Measurements from ENCODE around the gene RTL9. TPM values are rescaled to one million over a fixed set of nuclear protein-coding genes. Genes with fewer than 3 reads are reported as not detected.
A peak's percentile ranks its signal among the peaks of the same experiment; 100 is the strongest.

Gene RTL9
- under 1 TPM in 2 of 4 donors, not detected in 2; 0.04 to 0.13 TPM for polyA plus RNA-seq
- long read RNA-seq, donor 1, result 0 reads
- long read RNA-seq, donor 2, result 0 reads
- long read RNA-seq, donor 3, result 0 reads
- long read RNA-seq, donor 4, result 0 reads
- long read RNA-seq, donor 5, result 0 reads
- long read RNA-seq, donor 6, result 0 reads
- long read RNA-seq, donor 7, result 0 reads
- long read RNA-seq, donor 8, result 0 reads
- long read RNA-seq, donor 9, result 0 reads
- long read RNA-seq, donor 10, result 0 reads

GRCh38 chrX:110358548-110358947, at the start of gene RTL9:
Gene RTL9 (plus strand): TSS chrX:110358848. CDS start chrX:110450618, 91,770 bp downstream.
- Histone ChIP-seq H3K27me3 (ENCODE audit: control insufficient read depth in 3 of 3, insufficient read depth in 3 of 3, low read length in 3 of 3) (no peaks in the 10 kb centered on the region), H3K4me3 (ENCODE audit: low read depth in 1 of 3, low read length in 3 of 3) (no peak within 1 kb of the TSS), H3K9me3 (ENCODE audit: control insufficient read depth in 2 of 2, insufficient read depth in 1 of 2, low read depth in 1 of 2, low read length in 1 of 2) (no peaks in the 10 kb centered on the region), H3K36me3 (ENCODE audit: control insufficient read depth in 3 of 3, insufficient read depth in 2 of 3, low read depth in 1 of 3, low read length in 3 of 3) (no peaks in the 10 kb centered on the region), H3K4me1 (ENCODE audit: control insufficient read depth in 3 of 3, insufficient read depth in 2 of 3, low read depth in 1 of 3, low read length in 2 of 3) (no peaks in the 10 kb centered on the region), H3K27ac (ENCODE audit: low read depth in 1 of 3, low read length in 2 of 3) (no peak within 1 kb of the TSS)
- 82 to 94% (median 87%) methylated on average over 2 of the region's 2 CpGs for WGBS, 3 donors
- FAIRE-seq, result no peak
- no peak for DNase-seq

DNA sequence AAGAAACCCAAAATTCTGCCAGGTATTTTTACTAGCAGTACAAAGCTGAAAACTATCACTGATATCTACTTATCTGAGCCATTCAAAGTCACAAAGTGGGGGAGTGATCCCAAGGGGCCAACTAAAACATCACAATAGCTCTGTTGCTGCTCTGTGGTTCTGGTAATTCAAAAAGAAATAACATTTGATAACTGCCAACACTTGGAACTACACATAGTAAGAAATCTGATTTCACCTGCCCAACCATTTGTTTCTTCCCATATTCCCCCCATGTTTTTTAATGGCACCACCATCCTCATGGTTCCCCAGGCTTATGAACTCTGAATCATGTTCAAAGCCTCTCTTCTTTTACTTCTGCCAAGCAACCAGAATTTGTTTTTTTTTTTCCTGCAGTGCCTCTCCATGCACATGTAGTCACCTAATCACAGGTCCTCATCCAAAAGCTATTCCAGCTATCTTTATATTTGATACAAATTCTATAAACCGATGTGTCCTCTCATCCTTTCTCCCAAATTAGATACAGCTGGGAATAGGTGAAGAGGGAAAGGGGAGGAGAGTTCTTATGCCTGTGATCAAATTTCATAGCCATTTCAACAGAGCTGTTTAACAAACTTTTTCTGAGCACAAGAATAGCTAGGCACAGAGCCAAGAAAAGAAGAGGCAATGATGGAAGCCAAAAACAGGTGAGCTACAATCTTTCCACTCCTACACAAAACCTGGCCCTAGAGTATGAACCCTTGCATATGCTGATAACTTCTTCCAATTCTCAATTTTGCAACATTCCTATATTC, 48.5 kb upstream of the RTL9 start:
- DNase-seq, result no peak
- no peaks in the 10 kb centered on the region for H3K27me3 ChIP-seq (ENCODE audit: control insufficient read depth in 3 of 3, insufficient read depth in 3 of 3, low read length in 3 of 3)
- FAIRE-seq, result no peak
- H3K4me1 ChIP-seq (ENCODE audit: control insufficient read depth in 3 of 3, insufficient read depth in 2 of 3, low read depth in 1 of 3, low read length in 2 of 3), result peaks cover 0 to 4% (median 2%) of the 10 kb centered on the region in 3 donors
- H3K4me3 ChIP-seq (ENCODE audit: low read depth in 1 of 3, low read length in 3 of 3), result no peak overlapping the region
- H3K27ac ChIP-seq (ENCODE audit: low read depth in 1 of 3, low read length in 2 of 3), result no peak overlapping the region
- no peaks in the 10 kb centered on the region for H3K36me3 ChIP-seq (ENCODE audit: control insufficient read depth in 3 of 3, insufficient read depth in 2 of 3, low read depth in 1 of 3, low read length in 3 of 3)
- no peaks in the 10 kb centered on the region for H3K9me3 ChIP-seq (ENCODE audit: control insufficient read depth in 2 of 2, insufficient read depth in 1 of 2, low read depth in 1 of 2, low read length in 1 of 2)
- 85 to 100% (median 87%) methylated on average over 1 of the region's 1 CpG for WGBS, 3 donors

- no peaks in the 10 kb centered on the region for H3K36me3 ChIP-seq (ENCODE audit: control insufficient read depth in 3 of 3, insufficient read depth in 2 of 3, low read depth in 1 of 3, low read length in 3 of 3)
- FAIRE-seq (no peak), DNase-seq (peak; percentile 11 to 23)
- H3K4me1 ChIP-seq (ENCODE audit: control insufficient read depth in 3 of 3, insufficient read depth in 2 of 3, low read depth in 1 of 3, low read length in 2 of 3), result peaks cover 0 to 4% (median 2%) of the 10 kb centered on the region in 3 donors
- WGBS, 3 donors, result 10 to 21% (median 20%) methylated on average over 1 of the region's 1 CpG
- H3K27me3 ChIP-seq (ENCODE audit: control insufficient read depth in 3 of 3, insufficient read depth in 3 of 3, low read length in 3 of 3), result no peaks in the 10 kb centered on the region
- H3K27ac ChIP-seq (ENCODE audit: low read depth in 1 of 3, low read length in 2 of 3), result no peak overlapping the region
- H3K9me3 ChIP-seq (ENCODE audit: control insufficient read depth in 2 of 2, insufficient read depth in 1 of 2, low read depth in 1 of 2, low read length in 1 of 2), result no peaks in the 10 kb centered on the region
- H3K4me3 ChIP-seq (ENCODE audit: low read depth in 1 of 3, low read length in 3 of 3), result no peak overlapping the region
These were observed 47.8 kb upstream of the RTL9 start for GRCh38 chrX:110310896-110311295.

DNA sequence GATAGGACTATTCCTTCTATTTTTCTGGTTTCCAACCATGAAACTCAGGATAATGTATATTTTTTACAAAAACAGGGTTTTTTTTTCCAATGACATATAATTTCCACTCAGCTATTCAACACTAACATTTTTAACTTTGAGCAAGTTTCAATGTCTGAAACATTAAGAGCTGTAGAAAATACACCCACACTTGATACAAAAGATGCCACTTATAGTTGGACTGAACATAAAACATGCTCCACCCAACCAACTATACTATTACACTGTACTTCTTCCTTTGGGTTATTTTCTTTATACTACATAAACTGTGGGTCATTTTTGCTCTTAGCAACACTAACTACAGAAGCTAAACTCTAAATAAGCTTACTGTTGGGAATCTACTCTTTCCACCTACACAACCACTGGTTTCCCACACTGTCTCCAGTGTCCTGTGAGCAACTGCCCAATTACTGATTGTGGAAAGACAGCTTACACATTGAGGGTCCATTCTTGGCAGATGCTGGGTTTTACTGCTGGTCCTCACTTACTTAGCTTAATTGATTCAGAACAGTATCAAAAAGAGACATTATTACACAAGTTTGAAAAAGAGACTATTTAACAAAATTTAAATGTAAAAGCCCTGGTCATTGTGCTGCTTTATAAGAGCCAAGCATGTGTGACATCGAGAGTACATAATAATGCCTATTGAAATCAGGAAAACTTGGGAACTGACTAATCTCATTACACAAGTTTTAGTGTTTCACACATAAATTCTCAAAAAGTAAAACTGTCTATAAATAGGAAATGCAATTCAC, 47.0 kb upstream of the RTL9 start:
- no peak for DNase-seq
- Histone ChIP-seq H3K27ac (ENCODE audit: low read depth in 1 of 3, low read length in 2 of 3) (no peak overlapping the region), H3K36me3 (ENCODE audit: control insufficient read depth in 3 of 3, insufficient read depth in 2 of 3, low read depth in 1 of 3, low read length in 3 of 3) (no peaks in the 10 kb centered on the region), H3K4me3 (ENCODE audit: low read depth in 1 of 3, low read length in 3 of 3) (no peak overlapping the region), H3K4me1 (ENCODE audit: control insufficient read depth in 3 of 3, insufficient read depth in 2 of 3, low read depth in 1 of 3, low read length in 2 of 3) (peaks cover 0 to 4% (median 2%) of the 10 kb centered on the region in 3 donors), H3K27me3 (ENCODE audit: control insufficient read depth in 3 of 3, insufficient read depth in 3 of 3, low read length in 3 of 3) (no peaks in the 10 kb centered on the region), H3K9me3 (ENCODE audit: control insufficient read depth in 2 of 2, insufficient read depth in 1 of 2, low read depth in 1 of 2, low read length in 1 of 2) (no peaks in the 10 kb centered on the region)
- WGBS, 3 donors, result 70 to 81% (median 78%) methylated on average over 1 of the region's 1 CpG
- FAIRE-seq, result no peak

- Histone ChIP-seq H3K9me3 (ENCODE audit: control insufficient read depth in 2 of 2, insufficient read depth in 1 of 2, low read depth in 1 of 2, low read length in 1 of 2) (no peaks in the 10 kb centered on the region), H3K27ac (ENCODE audit: low read depth in 1 of 3, low read length in 2 of 3) (no peak overlapping the region), H3K4me1 (ENCODE audit: control insufficient read depth in 3 of 3, insufficient read depth in 2 of 3, low read depth in 1 of 3, low read length in 2 of 3) (peaks cover 0 to 2% (median 2%) of the 10 kb centered on the region in 3 donors), H3K27me3 (ENCODE audit: control insufficient read depth in 3 of 3, insufficient read depth in 3 of 3, low read length in 3 of 3) (no peaks in the 10 kb centered on the region), H3K4me3 (ENCODE audit: low read depth in 1 of 3, low read length in 3 of 3) (no peak overlapping the region), H3K36me3 (ENCODE audit: control insufficient read depth in 3 of 3, insufficient read depth in 2 of 3, low read depth in 1 of 3, low read length in 3 of 3) (no peaks in the 10 kb centered on the region)
- DNase-seq (no peak), FAIRE-seq (no peak)
- 68 to 87% (median 87%) methylated on average over 1 of the region's 1 CpG for WGBS, 3 donors
These were observed 43.1 kb upstream of the RTL9 start for GRCh38 chrX:110315551-110315950.

- H3K9me3 ChIP-seq (ENCODE audit: control insufficient read depth in 2 of 2, insufficient read depth in 1 of 2, low read depth in 1 of 2, low read length in 1 of 2), result no peaks in the 10 kb centered on the region
- DNase-seq (peak in 1 of 2 donors; percentile 0), FAIRE-seq (no peak)
- no peaks in the 10 kb centered on the region for H3K36me3 ChIP-seq (ENCODE audit: control insufficient read depth in 3 of 3, insufficient read depth in 2 of 3, low read depth in 1 of 3, low read length in 3 of 3)
- H3K4me1 ChIP-seq (ENCODE audit: control insufficient read depth in 3 of 3, insufficient read depth in 2 of 3, low read depth in 1 of 3, low read length in 2 of 3), result no peaks in the 10 kb centered on the region
- peak overlapping the region in 1 of 3 donors; percentile 87 for H3K27ac ChIP-seq (ENCODE audit: low read depth in 1 of 3, low read length in 2 of 3)
- 4 to 43% (median 5%) methylated on average over 12 of the region's 12 CpGs for WGBS, 3 donors
- peak overlapping the region; percentile 71 to 92 (median 82) for H3K4me3 ChIP-seq (ENCODE audit: low read depth in 1 of 3, low read length in 3 of 3)
- H3K27me3 ChIP-seq (ENCODE audit: control insufficient read depth in 3 of 3, insufficient read depth in 3 of 3, low read length in 3 of 3), result no peaks in the 10 kb centered on the region
These were observed 42.1 kb upstream of the RTL9 start for GRCh38 chrX:110316351-110317060.

DNA sequence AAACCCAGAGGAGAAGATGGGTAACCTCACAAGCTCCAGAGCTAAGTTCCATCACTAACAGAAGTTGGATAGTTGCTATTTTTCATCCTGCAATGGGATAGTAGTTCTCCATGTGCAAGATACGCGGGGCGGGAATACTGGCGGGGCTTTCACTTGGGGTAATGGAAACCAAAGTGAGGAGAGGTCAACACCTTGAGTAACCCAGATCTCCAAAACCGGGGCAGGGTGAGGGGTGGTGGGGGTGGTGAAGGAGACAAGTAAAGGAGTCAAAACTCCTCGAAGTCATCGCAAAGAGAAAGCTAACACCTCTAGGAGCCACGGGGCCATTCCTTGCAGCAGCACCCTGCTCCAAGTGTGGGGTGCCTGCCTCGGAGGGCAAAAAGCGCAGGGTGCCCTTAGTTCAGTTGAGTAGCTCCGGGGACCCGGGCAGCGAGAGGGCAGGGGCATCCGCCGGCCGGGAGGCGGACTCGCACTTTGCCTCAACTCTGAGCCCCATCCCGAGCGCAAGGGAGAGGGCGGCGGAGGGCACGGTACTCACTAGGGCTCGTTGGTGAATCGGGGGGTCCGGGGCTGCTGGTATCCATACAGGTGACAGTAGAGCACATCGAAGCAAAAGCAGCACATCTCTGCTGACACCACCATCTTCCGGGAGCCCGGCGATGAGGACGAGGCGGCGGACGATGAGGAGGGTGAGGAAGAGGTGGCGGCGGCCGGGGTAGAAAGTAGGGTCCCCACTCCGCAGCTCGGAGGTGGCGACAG, 41.4 kb upstream of the RTL9 start:
- no peaks in the 10 kb centered on the region for H3K36me3 ChIP-seq (ENCODE audit: control insufficient read depth in 3 of 3, insufficient read depth in 2 of 3, low read depth in 1 of 3, low read length in 3 of 3)
- peak overlapping the region; percentile 16 to 93 (median 87) for H3K27ac ChIP-seq (ENCODE audit: low read depth in 1 of 3, low read length in 2 of 3)
- no peaks in the 10 kb centered on the region for H3K9me3 ChIP-seq (ENCODE audit: control insufficient read depth in 2 of 2, insufficient read depth in 1 of 2, low read depth in 1 of 2, low read length in 1 of 2)
- peak; percentile 20 to 37 for DNase-seq
- FAIRE-seq, result no peak
- H3K4me1 ChIP-seq (ENCODE audit: control insufficient read depth in 3 of 3, insufficient read depth in 2 of 3, low read depth in 1 of 3, low read length in 2 of 3), result no peaks in the 10 kb centered on the region
- H3K4me3 ChIP-seq (ENCODE audit: low read depth in 1 of 3, low read length in 3 of 3), result peak overlapping the region; percentile 71 to 92 (median 82)
- no peaks in the 10 kb centered on the region for H3K27me3 ChIP-seq (ENCODE audit: control insufficient read depth in 3 of 3, insufficient read depth in 3 of 3, low read length in 3 of 3)
- 1 to 41% (median 7%) methylated on average over 26 to 40 of the region's 40 CpGs for WGBS, 3 donors
